Astrocyte of the hippocampus (primary cell): ENCODE measurements around the gene TMEM132E.
A peak's percentile ranks its signal among the peaks of the same experiment; 100 is the strongest.

Experiments
- DNase-seq: peaks from one replicate; pipeline ENCODE4 v3.0.0; 2011; ENCODE audit warnings: low read depth, low spot score

Gene TMEM132E

GRCh38 chr17:34569591-34569990 lies 9.8 kb upstream of the TMEM132E start:
- DNase-seq, result no peak

DNA sequence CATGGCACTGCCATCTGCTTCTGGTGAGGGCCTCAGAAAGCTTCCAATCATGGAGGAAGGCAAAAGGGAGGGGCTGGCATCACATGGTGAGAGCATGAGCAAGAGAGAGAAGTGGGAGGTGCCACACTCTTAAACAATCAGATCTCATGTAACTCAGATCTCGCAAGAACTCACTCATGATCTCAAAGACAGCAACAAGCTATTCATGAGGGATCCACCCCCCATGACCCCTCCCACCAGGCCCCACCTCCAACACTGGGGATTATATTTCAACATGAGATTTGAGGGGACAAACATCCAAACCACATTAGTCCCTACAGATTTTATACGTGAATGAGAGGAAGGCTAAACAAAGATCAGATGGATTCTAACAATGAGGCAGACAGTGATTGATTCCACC lies 8.9 kb upstream of the TMEM132E start:
- DNase-seq, result no peak

GRCh38 chr17:34571428-34572130 lies 7.8 kb upstream of the TMEM132E start:
- DNase-seq, result no peak

DNA sequence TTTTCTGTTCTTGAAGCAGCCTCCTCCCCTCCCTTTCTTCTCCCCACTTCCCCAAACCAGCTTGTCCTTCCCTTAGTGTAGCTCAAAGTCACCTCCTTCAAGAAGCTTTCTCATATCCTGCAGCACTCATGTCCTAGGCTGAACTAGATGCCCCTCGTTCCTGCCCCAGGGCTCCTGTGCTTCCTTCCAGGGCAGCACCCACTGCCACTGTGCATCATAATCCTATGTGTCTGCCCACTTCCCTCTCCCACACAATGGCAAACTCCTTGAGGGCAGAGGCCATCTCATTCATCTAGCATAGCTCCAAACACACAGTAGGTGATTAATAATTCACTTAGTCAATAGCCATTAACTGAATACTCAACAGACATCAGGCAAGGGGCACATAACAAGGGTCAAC lies 6.9 kb upstream of the TMEM132E start:
- DNase-seq, result no peak

DNA sequence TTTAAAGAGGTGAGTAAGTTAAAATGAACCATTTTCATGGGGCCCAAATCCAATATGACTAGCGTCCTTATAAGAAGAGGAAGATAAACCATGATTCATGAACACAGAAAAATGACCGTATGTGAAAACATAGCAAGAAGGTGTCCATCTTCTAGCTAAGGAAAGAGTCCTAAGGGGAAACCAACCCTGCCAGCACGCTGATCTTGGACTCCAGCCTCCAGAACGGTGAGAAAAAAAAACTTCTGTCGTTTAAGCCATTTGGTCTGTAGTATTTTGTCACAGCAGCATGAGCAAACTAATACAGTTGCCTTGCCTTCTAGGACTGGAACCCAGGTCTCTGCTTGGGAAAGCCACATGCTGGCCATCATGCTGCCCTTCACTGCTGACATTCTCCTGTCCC lies 4.2 kb upstream of the TMEM132E start:
- DNase-seq, result no peak

DNA sequence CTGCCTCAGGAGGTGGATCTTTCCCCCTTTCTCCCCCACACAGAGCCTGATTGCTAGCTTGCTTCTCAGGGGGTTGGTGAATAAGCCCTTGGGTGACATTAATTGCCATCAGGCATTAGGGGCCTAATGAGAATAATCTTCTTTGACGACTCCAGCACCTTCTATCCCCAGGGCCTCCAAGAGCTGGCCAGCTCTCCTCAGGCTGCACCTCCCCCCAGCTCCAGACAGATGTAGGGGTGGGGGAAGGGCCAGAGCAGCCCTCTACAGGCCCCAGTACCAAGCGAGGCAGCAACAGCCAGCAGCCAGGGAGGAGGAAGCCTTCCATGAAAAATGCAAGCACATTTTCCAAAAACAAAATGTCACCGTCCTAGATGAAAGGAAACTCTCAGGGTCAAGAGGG lies 1.4 kb upstream of the TMEM132E start:
- DNase-seq, result no peak

- no peak for DNase-seq
These were observed 746 bp upstream of the TMEM132E start for GRCh38 chr17:34578656-34579016.

DNA sequence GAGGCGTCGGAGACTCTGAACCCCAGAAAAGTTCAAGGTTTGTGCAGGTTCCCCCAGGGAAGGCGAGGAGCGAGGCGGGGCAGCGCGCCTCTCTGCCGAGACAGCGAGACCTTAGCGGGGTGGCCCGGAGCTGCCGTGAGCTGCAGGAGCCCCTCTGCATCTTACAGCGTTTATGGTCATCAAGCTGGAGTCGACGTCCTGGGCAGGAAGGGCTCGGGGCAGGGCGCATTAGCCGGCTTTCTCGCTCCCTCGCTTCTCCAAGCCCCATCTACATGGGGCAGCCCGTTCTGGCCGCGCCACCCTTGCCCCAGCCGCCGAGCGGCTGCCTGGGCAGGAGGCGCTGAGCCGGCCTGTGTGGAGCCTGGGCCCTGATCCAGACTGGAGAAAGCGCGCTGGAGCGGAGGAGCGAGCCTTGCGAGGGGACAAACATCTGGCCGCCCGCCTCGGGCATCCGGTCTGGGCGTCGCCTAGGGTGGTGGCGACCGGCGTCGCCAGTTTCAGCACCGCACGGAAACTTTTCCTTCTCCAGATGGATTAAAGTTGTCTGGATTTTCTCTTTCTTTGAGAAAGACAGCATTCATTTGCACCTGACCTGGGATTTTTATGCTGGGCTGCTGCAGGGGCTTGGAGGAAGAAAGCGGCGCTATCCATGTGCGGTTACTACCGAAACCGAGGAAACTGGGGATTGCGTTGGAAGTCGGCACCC lies 750 bp downstream of the TMEM132E start:
- peak; percentile 53 for DNase-seq

GRCh38 chr17:34580685-34581445 lies 1.5 kb downstream of the TMEM132E start:
- DNase-seq, result peak; percentile 8

DNA sequence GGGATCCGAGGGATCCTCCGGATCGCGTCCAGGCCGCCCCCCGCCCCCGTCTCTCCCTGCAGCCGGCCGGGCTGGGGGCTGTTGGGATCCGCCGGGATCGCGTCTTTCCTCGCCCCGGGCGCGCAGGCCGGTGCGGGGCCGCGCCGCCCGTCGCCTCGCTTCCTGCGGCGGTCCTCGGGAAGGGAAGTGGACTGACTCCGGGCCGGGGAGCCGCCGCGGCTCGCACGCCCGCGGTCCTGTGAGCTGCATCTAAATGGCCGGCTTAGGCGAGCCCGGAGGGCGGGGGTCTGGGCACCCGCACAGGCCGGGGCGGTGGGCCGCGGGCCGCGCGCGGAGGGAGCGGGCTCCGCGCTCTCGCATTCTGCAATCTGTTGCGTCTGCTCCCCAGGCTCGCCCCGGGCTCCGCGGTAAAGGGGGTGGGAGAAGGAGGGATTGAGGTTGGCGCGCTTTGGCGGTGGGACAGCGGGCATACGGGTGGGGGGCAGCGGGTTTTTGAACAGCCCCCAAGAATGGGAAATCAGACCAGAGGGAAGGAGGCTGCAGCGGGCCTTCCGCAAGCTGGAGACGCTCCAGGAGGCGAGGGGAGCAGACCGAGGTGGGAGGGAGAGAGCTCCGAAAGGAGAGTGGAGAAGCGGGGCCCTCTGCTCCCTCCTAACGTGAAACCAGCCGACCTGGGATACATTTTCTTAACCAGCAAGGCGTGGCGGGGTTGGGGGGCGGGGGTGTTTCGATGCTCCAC lies 2.2 kb downstream of the TMEM132E start:
- DNase-seq, result peak; percentile 14

- peak; percentile 2 for DNase-seq
These were observed 3.0 kb downstream of the TMEM132E start for GRCh38 chr17:34582185-34582900.

DNA sequence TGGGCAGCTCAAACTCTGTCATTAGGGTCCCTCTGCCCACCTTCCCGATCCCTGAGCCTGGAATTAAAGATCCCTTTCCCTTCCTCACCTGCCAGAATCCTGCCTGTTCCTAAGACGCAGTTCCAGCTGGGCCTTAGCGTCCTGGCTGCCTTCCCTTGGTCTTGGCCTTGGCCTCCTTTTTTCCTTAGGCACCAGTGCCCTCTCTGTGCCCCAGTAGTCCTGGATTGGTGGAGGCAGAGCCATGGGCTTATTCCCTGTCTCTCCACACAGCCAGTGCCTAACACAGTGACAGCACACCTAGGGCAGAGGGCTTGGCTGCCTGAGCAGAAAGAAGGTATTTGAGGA lies 3.5 kb downstream of the TMEM132E start:
- DNase-seq, result no peak

GRCh38 chr17:34584805-34585416 lies 5.5 kb downstream of the TMEM132E start:
- DNase-seq, result peak; percentile 7

DNA sequence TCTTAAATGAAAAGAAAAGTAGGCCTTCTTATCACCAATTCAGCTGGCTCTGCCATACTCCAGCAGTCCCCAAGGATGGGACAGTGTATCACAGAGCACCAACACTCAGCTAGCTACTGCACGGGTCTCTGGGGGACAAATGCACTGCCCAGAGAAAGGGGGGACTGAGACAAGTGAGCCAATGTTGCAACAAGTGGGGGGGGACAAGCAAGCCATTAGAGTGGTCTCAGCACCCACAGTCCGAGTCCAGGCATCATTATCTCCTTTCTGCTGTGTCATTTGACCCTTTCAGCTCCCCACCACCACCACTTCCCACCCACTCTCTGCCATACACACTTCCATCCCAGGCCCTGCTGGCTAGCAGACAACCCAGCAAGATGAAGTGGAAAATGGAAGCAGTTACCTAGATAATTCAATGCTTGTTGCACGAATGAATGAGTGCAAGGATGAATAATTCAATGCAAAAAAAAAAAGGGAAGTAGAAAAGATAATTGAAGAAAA lies 7.0 kb downstream of the TMEM132E start:
- no peak for DNase-seq

GRCh38 chr17:34588266-34588665 lies 8.9 kb downstream of the TMEM132E start:
- no peak for DNase-seq

DNA sequence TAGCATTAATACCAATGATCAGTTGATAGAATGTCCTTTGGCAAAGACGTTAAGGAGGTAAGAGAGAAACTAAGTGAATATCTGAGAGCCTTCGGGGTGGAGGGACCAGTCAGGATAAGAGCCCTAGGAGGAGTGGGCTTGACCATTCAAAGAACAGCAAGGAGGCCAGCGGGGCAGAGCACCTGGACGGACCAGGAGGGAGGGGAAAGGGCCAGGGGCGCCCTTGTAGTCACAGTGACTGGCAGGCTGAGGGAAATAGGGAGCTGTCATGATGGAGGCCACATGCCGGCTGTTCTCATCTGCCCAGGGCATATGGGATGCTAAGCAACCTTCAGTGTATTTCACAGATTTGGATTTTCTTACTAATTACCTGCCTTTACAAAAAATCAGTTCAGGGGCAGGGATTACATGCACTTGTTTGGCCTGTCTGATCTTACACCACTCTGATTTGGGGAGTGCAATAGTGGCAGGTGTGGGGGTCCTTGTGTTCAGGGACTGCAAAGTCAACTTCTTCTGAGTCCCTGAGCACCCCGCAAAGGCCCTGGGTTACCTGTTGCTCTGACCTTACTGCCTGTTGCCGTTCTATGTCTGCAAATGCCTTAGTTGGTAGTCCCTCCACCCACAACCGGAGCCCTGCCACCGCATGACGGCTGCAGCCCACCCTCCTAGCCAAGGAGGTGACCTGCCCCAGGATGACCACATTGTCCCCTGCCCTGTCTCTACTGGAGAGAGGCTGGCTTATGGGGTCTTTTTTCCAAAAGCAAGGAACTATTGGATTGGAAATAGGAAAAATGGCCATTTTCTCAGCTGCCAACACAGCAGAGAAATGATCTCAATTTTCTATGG lies 10.0 kb downstream of the TMEM132E start:
- no peak for DNase-seq

DNA sequence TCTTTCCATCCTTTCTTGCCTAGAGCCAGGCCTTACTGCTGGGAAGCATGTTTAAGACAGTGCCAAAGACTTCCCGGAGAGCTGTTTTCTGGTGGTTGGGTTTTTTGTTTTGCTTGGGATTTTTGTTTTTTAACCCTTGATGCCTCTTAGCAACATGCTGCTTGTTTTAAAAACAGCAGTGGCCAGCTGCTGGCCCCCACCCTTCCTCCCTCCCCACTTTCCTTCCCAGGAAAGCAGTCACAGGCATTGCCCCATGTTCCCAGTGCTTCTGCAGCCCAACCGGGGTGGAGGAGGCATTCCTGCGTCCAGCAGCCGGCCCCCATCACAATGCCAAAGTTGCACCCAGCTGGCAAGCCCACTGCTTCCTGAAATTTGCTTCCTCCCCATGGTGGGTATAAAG lies 12.6 kb downstream of the TMEM132E start:
- DNase-seq, result no peak

GRCh38 chr17:34596920-34597319 lies 17.5 kb downstream of the TMEM132E start:
- no peak for DNase-seq

DNA sequence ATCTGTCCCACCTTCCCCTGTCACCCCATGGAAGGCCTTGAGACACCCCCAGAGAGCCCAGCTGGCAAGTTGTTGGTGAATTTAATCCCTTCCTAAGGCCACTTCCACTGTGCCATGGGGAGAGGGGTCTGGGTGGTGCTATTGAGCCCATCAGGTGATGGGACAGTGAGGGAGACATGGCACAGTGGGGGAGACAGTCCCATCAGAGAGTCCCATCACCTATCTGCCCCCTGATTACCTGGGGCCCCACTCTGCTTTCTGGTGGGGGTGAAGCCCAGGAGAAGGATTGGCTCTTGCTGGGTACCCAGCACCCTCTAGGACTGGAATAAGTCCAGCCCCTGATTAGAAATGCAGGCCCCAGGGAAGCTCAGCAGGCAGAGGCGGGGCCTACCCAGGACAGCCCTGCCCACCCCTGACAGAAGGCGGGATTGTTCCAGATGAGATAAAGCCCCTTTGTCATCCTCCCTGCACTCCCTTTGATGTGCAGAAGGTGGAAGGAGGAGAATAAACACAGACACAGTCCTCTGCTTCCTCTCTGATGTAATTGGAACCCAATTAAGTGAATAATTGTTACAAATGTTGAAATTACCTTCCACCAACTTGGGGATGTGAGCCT lies 18.9 kb downstream of the TMEM132E start:
- DNase-seq, result no peak
